Osteocyte (in vitro differentiated cells): ENCODE results near the gene FOXO6. TPM values are rescaled to one million over a fixed set of nuclear protein-coding genes. Genes with fewer than 3 reads are reported as not detected.

ENCODE experiments used
- DNase-seq: peaks from one replicate; pipeline ENCODE4 v3.0.0; 2021; ENCODE audit warnings: mixed read lengths; ENCODE audit not compliant: unreplicated experiment; ENCODE audit errors: extremely low spot score
- H3K27ac Mint-ChIP-seq: one replicate; pipeline ENCODE4 v1.8.0; 2021; ENCODE audit warnings: mild to moderate bottlenecking, mixed read lengths; ENCODE audit not compliant: unreplicated experiment
- H3K27me3 Mint-ChIP-seq: one replicate; pipeline ENCODE4 v1.8.0; 2021; ENCODE audit warnings: mixed read lengths; ENCODE audit not compliant: unreplicated experiment
- H3K36me3 Mint-ChIP-seq: one replicate; pipeline ENCODE4 v1.8.0; 2021; ENCODE audit warnings: mixed read lengths; ENCODE audit not compliant: unreplicated experiment
- H3K4me1 Mint-ChIP-seq: one replicate; pipeline ENCODE4 v1.8.0; 2021; ENCODE audit warnings: mixed read lengths; ENCODE audit not compliant: unreplicated experiment
- H3K4me3 Mint-ChIP-seq: one replicate; pipeline ENCODE4 v1.8.0; 2021; ENCODE audit warnings: mild to moderate bottlenecking, moderate library complexity, mixed read lengths; ENCODE audit not compliant: unreplicated experiment
- H3K9me3 Mint-ChIP-seq: one replicate; pipeline ENCODE4 v1.8.0; 2021; ENCODE audit warnings: mixed read lengths; ENCODE audit not compliant: unreplicated experiment
- CTCF ChIP-seq: fragments of 200-600 bp; sonication (generic); IDR thresholded peaks from 2 replicates; pipeline ENCODE4 v1.5.0; 2021; ENCODE audit warnings: antibody characterized with exemption, mild to moderate bottlenecking, moderate library complexity
- total RNA-seq: library from RNA; stranded (reverse); gene quantifications from 2 replicates; pipeline ENCODE4 v1.2.1, GENCODE V29; 2021

Gene FOXO6
- total RNA-seq, 1 donor from 2014 or later, result 0.99 TPM

- Mint-ChIP-seq H3K4me3 (no peak overlapping the region), H3K27me3 (no peaks in the 10 kb centered on the region), H3K9me3 (no peaks in the 10 kb centered on the region), H3K4me1 (peaks cover 28% of the 10 kb centered on the region), H3K27ac (no peak overlapping the region), H3K36me3 (no peaks in the 10 kb centered on the region)
- TF ChIP-seq CTCF, result no peak
- no peak for DNase-seq
Observed at GRCh38 chr1:41420860-41421259, 59.6 kb downstream of the FOXO6 start.

- Mint-ChIP-seq H3K27ac (no peak overlapping the region), H3K27me3 (no peaks in the 10 kb centered on the region), H3K4me1 (peaks cover 24% of the 10 kb centered on the region), H3K9me3 (no peaks in the 10 kb centered on the region), H3K4me3 (no peak overlapping the region), H3K36me3 (no peaks in the 10 kb centered on the region)
- no peak for TF ChIP-seq CTCF
- DNase-seq, result no peak
Observed at GRCh38 chr1:41422306-41422705, 61.1 kb downstream of the FOXO6 start.

DNA sequence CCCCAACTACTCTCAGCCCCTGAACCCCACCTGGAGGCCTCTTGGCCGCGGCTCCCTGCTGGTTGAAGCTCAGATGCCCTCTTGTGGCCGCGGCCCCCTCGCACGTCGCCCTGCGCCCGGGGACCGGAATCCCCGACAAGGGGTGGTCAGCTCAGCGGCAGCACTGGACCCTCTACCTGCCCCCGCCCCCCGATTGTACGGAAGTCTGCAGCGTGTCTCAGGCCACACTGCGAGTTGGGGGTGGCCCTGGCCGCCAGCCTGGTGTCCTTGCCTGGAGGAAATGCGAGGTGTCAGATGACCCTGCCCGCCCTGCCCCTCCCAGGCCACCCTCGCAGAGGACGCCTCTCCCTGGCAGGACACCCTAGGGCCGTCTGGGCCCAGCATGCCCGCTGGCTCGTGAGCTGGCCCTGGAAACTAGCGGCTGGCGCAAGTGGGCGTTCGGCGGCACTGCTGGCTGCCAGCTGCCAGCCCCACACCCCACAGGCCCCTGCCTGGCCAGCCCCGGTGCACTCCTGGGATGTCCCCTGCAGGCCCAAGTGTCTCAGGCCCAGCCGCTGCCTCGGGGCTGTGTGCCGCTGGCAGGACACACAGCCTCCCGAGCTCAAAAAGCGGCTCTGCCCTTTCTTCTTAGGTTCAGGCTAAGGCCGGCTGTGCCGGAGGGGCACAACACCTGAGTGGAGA lies 62.4 kb downstream of the FOXO6 start:
- Mint-ChIP-seq H3K4me1 (peaks cover 20% of the 10 kb centered on the region), H3K27me3 (no peaks in the 10 kb centered on the region), H3K9me3 (no peaks in the 10 kb centered on the region), H3K4me3 (no peak overlapping the region), H3K36me3 (no peaks in the 10 kb centered on the region), H3K27ac (no peak overlapping the region)
- TF ChIP-seq CTCF, result no peak
- no peak for DNase-seq

GRCh38 chr1:41424581-41425118 lies 63.4 kb downstream of the FOXO6 start:
- Mint-ChIP-seq H3K36me3 (no peaks in the 10 kb centered on the region), H3K4me3 (no peak overlapping the region), H3K4me1 (peaks cover 17% of the 10 kb centered on the region), H3K27me3 (no peaks in the 10 kb centered on the region), H3K27ac (no peak overlapping the region), H3K9me3 (no peaks in the 10 kb centered on the region)
- no peak for TF ChIP-seq CTCF
- DNase-seq, result no peak

GRCh38 chr1:41425369-41425768 lies 64.1 kb downstream of the FOXO6 start:
- H3K4me3 Mint-ChIP-seq, result no peak overlapping the region
- DNase-seq, result no peak
- no peaks in the 10 kb centered on the region for H3K27me3 Mint-ChIP-seq
- H3K36me3 Mint-ChIP-seq, result no peaks in the 10 kb centered on the region
- peaks cover 11% of the 10 kb centered on the region for H3K4me1 Mint-ChIP-seq
- H3K9me3 Mint-ChIP-seq, result no peaks in the 10 kb centered on the region
- no peak overlapping the region for H3K27ac Mint-ChIP-seq
- no peak for TF ChIP-seq CTCF
